Stimulated activated naive CD8-positive, alpha-beta T cell treated with anti-CD3 and anti-CD28 coated beads, Interleukin-15, Interleukin-2, amounts not matched to agents 100 ng/mL and 50 ng/mL, for 24 hours (primary cell): ENCODE data around the gene YOD1.

Experiments used
- H3K27ac Mint-ChIP-seq: one replicate; pipeline ENCODE4 v1.8.0; 2021; ENCODE audit warnings: mild to moderate bottlenecking, mixed read lengths
- H3K27me3 Mint-ChIP-seq: one replicate; pipeline ENCODE4 v1.8.0; 2021; ENCODE audit warnings: mixed read lengths
- H3K36me3 Mint-ChIP-seq: one replicate; pipeline ENCODE4 v1.8.0; 2021; ENCODE audit warnings: low read depth, mixed read lengths
- H3K4me1 Mint-ChIP-seq: one replicate; pipeline ENCODE4 v1.8.0; 2021; ENCODE audit warnings: low read depth, mixed read lengths
- H3K4me3 Mint-ChIP-seq: one replicate; pipeline ENCODE4 v1.8.0; 2021; ENCODE audit warnings: mild to moderate bottlenecking, mixed read lengths
- H3K9me3 Mint-ChIP-seq: one replicate; pipeline ENCODE4 v1.8.0; 2021; ENCODE audit warnings: mixed read lengths

YOD1 gene

GRCh38 chr1:207062058-207062457 lies 11.1 kb upstream of the YOD1 start:
- H3K27me3 Mint-ChIP-seq: no peaks in the 10 kb centered on the region
- no peak overlapping the region for H3K27ac Mint-ChIP-seq
- H3K4me1 Mint-ChIP-seq: no peaks in the 10 kb centered on the region
- H3K4me3 Mint-ChIP-seq: no peak overlapping the region
- H3K36me3 Mint-ChIP-seq: peaks cover 11% of the 10 kb centered on the region
- no peaks in the 10 kb centered on the region for H3K9me3 Mint-ChIP-seq

- Mint-ChIP-seq H3K27me3 (no peaks in the 10 kb centered on the region), H3K4me1 (no peaks in the 10 kb centered on the region), H3K36me3 (peaks cover 10% of the 10 kb centered on the region), H3K4me3 (no peak overlapping the region), H3K27ac (no peak overlapping the region), H3K9me3 (no peaks in the 10 kb centered on the region)
These were observed 9.6 kb upstream of the YOD1 start for GRCh38 chr1:207060596-207060995.

GRCh38 chr1:207059881-207060280 lies 8.9 kb upstream of the YOD1 start:
- peaks cover 1% of the 10 kb centered on the region for H3K4me1 Mint-ChIP-seq
- no peaks in the 10 kb centered on the region for H3K27me3 Mint-ChIP-seq
- H3K27ac Mint-ChIP-seq: no peak overlapping the region
- no peaks in the 10 kb centered on the region for H3K9me3 Mint-ChIP-seq
- H3K36me3 Mint-ChIP-seq: peaks cover 10% of the 10 kb centered on the region
- no peak overlapping the region for H3K4me3 Mint-ChIP-seq

GRCh38 chr1:207058878-207059867 lies 8.2 kb upstream of the YOD1 start:
- peaks cover 8% of the 10 kb centered on the region for H3K4me1 Mint-ChIP-seq
- H3K27ac Mint-ChIP-seq: no peak overlapping the region
- H3K4me3 Mint-ChIP-seq: no peak overlapping the region
- no peaks in the 10 kb centered on the region for H3K27me3 Mint-ChIP-seq
- no peaks in the 10 kb centered on the region for H3K9me3 Mint-ChIP-seq
- H3K36me3 Mint-ChIP-seq: peaks cover 10% of the 10 kb centered on the region

- H3K4me3 Mint-ChIP-seq: no peak overlapping the region
- H3K27me3 Mint-ChIP-seq: no peaks in the 10 kb centered on the region
- no peaks in the 10 kb centered on the region for H3K9me3 Mint-ChIP-seq
- H3K4me1 Mint-ChIP-seq: peaks cover 15% of the 10 kb centered on the region
- peaks cover 7% of the 10 kb centered on the region for H3K36me3 Mint-ChIP-seq
- no peak overlapping the region for H3K27ac Mint-ChIP-seq
These were observed 7.2 kb upstream of the YOD1 start for GRCh38 chr1:207058252-207058651.

GRCh38 chr1:207056673-207057072 lies 5.7 kb upstream of the YOD1 start:
- Mint-ChIP-seq H3K9me3 (no peaks in the 10 kb centered on the region), H3K4me3 (no peak overlapping the region)

GRCh38 chr1:207055386-207056001 lies 4.5 kb upstream of the YOD1 start:
- H3K4me1 Mint-ChIP-seq: peaks cover 39% of the 10 kb centered on the region
- no peak overlapping the region for H3K4me3 Mint-ChIP-seq
- H3K27ac Mint-ChIP-seq: no peak overlapping the region
- H3K36me3 Mint-ChIP-seq: no peaks in the 10 kb centered on the region
- H3K27me3 Mint-ChIP-seq: no peaks in the 10 kb centered on the region
- H3K9me3 Mint-ChIP-seq: no peaks in the 10 kb centered on the region

More at GRCh38 chr1:207056673-207057072, 5.7 kb upstream of the YOD1 start:
- Mint-ChIP-seq H3K4me1 (peaks cover 31% of the 10 kb centered on the region), H3K27ac (no peak overlapping the region), H3K36me3 (no peaks in the 10 kb centered on the region), H3K27me3 (no peaks in the 10 kb centered on the region)

GRCh38 chr1:207054491-207054890 lies 3.5 kb upstream of the YOD1 start:
- Mint-ChIP-seq H3K4me1 (peaks cover 44% of the 10 kb centered on the region), H3K4me3 (no peak overlapping the region), H3K9me3 (no peaks in the 10 kb centered on the region), H3K27me3 (no peaks in the 10 kb centered on the region), H3K27ac (no peak overlapping the region), H3K36me3 (peaks cover 3% of the 10 kb centered on the region)

GRCh38 chr1:207052911-207053769 lies 2.1 kb upstream of the YOD1 start, which contains the start of gene PFKFB2:
PFKFB2 (plus strand) TSS chr1:207053275; CDS start chr1:207054718, 1,443 bp downstream.
- H3K27ac Mint-ChIP-seq: peak within 1 kb of the TSS; percentile 80
- peaks cover 11% of the 10 kb centered on the region for H3K36me3 Mint-ChIP-seq
- H3K4me3 Mint-ChIP-seq: peak within 1 kb of the TSS; percentile 99
- no peaks in the 10 kb centered on the region for H3K9me3 Mint-ChIP-seq
- H3K27me3 Mint-ChIP-seq: no peaks in the 10 kb centered on the region
- H3K4me1 Mint-ChIP-seq: peaks cover 51% of the 10 kb centered on the region

GRCh38 chr1:207050480-207051190 lies 373 bp downstream of the YOD1 start:
- peaks cover 36% of the 10 kb centered on the region for H3K36me3 Mint-ChIP-seq
- H3K27me3 Mint-ChIP-seq: no peaks in the 10 kb centered on the region
- H3K27ac Mint-ChIP-seq: peak overlapping the region; percentile 98
- H3K9me3 Mint-ChIP-seq: no peaks in the 10 kb centered on the region
- H3K4me3 Mint-ChIP-seq: peak overlapping the region; percentile 99
- H3K4me1 Mint-ChIP-seq: peaks cover 74% of the 10 kb centered on the region

GRCh38 chr1:207049974-207050391 lies 1.0 kb downstream of the YOD1 start:
- peak overlapping the region; percentile 98 for H3K27ac Mint-ChIP-seq
- peaks cover 78% of the 10 kb centered on the region for H3K4me1 Mint-ChIP-seq
- H3K9me3 Mint-ChIP-seq: no peaks in the 10 kb centered on the region
- peak overlapping the region; percentile 99 for H3K4me3 Mint-ChIP-seq
- H3K27me3 Mint-ChIP-seq: no peaks in the 10 kb centered on the region
- H3K36me3 Mint-ChIP-seq: peaks cover 40% of the 10 kb centered on the region

GRCh38 chr1:207049514-207049913 lies 1.5 kb downstream of the YOD1 start:
- peak overlapping the region; percentile 99 for H3K4me3 Mint-ChIP-seq
- H3K36me3 Mint-ChIP-seq: peaks cover 45% of the 10 kb centered on the region
- H3K4me1 Mint-ChIP-seq: peaks cover 78% of the 10 kb centered on the region
- H3K9me3 Mint-ChIP-seq: no peaks in the 10 kb centered on the region
- peak overlapping the region; percentile 63 for H3K27ac Mint-ChIP-seq
- H3K27me3 Mint-ChIP-seq: no peaks in the 10 kb centered on the region

- H3K9me3 Mint-ChIP-seq: no peaks in the 10 kb centered on the region
- H3K36me3 Mint-ChIP-seq: peaks cover 45% of the 10 kb centered on the region
- no peak overlapping the region for H3K27ac Mint-ChIP-seq
- H3K4me1 Mint-ChIP-seq: peaks cover 74% of the 10 kb centered on the region
- peak overlapping the region; percentile 99 for H3K4me3 Mint-ChIP-seq
- no peaks in the 10 kb centered on the region for H3K27me3 Mint-ChIP-seq
These were observed 2.0 kb downstream of the YOD1 start for GRCh38 chr1:207049054-207049453.

GRCh38 chr1:207048041-207048440 lies 3.0 kb downstream of the YOD1 start:
- Mint-ChIP-seq H3K36me3 (peaks cover 53% of the 10 kb centered on the region), H3K9me3 (no peaks in the 10 kb centered on the region), H3K4me3 (no peak overlapping the region), H3K27ac (no peak overlapping the region), H3K4me1 (peaks cover 70% of the 10 kb centered on the region), H3K27me3 (no peaks in the 10 kb centered on the region)
